UCSD-AML1 (cell line): ENCODE measurements around the gene RBM3.

Experiments used
- DNase-seq: peaks from one replicate; lab custom pipeline; 2025; ENCODE audit not compliant: unreplicated experiment; lab: John Stamatoyannopoulos, UW

RBM3 gene

DNA sequence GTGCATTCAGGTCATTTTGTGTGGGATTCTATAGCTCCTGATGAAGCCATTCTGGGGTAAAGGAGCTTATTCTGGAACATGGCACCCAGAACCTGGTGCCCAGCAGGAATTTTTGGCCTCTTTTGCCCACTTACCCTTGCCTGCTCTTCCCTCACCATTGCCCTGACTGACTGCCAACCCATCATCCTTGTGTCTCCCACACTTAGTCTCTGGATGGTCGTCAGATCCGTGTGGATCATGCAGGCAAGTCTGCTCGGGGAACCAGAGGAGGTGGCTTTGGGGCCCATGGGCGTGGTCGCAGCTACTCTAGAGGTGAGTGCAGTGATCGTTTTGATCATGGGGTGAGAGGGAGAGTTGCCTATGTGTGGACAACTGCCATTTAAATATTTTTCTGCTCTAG is 1.8 kb downstream of the RBM3 start:
- DNase-seq, result no peak

GRCh38 chrX:48578661-48579128 is 4.4 kb downstream of the RBM3 start:
- no peak for DNase-seq

DNA sequence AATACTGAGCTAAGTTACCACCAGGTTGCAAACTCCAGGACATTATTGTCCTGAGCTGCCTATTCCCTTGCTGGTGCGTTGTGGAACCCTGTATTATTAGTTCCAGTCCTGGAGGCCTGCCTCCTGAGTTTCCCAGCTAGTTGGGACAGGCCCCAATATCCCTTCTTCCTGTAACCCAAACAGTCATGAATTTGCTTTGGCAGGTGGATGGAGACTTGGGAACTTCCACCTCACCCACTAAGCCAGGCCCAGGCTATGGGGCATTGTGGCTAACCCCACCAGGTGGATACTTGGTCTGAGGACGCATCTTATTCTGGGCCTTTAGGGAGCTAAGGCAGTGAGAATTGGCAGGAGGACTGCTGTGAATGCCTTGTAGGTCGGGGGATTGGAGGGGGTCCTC is 5.0 kb downstream of the RBM3 start:
- no peak for DNase-seq

DNA sequence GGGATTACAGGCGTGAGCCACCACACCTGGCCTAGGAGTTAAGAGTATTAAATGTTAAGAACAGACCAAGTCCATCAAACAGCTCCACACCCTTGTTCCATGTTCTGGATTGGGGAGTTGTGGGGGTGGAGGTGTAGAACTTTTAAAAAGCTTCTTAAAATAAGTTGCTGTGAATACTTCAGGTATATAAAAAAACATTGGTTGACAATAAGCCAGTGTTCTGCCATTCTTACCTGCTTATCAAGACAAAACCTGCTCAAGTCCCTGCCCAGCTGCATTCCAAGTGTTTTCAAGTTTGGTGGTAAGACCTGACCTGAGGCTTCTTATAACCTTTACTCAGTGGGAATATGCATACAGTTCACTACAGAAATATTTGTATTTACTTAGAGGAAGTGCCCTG is 6.4 kb downstream of the RBM3 start:
- no peak for DNase-seq

GRCh38 chrX:48584698-48585097 is 10.4 kb downstream of the RBM3 start:
- no peak for DNase-seq

DNA sequence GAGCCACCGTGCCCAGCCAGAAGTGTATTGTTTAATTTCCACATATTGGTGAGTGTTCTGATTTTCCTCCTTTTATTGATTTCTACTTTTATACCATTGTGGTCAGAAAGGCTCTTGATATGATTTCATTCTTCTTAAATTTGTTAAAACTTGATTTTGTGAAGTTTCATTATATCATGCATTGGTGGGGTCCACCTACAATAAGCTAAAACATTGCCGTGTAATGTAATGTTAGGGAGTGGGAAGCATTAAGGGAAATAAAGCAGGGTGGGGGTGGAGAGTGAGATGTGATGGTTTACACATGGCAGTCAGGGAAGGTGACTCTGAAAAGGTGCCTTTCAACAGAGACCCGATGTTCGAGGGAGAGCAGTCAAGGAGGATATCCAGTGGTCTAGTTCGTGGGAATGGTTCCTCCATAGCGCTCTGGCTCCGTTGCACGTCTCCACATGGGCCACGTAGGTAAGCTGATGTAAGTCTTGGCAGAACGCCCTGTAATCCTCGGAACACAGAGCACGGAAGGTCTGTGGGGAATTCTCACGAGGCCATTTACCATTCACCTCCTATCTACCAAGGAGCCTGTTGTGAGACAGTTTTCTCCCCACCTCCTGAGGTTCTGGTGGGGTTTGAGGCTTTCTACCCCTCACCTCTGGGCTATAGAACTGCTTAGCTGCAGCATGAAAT is 15.3 kb downstream of the RBM3 start:
- no peak for DNase-seq

GRCh38 chrX:48590203-48591103 is 16.2 kb downstream of the RBM3 start:
- no peak for DNase-seq

GRCh38 chrX:48591255-48591791 is 17.0 kb downstream of the RBM3 start:
- DNase-seq, result no peak

- DNase-seq, result no peak
Measured at GRCh38 chrX:48592971-48593370, 18.7 kb downstream of the RBM3 start.

GRCh38 chrX:48595929-48596328 is 21.6 kb downstream of the RBM3 start:
- no peak for DNase-seq

GRCh38 chrX:48597353-48598264 is 23.3 kb downstream of the RBM3 start, which contains the start of gene WDR13:
TSS of gene WDR13 (plus strand) at chrX:48597492. CDS start at chrX:48597997, 505 bp downstream.
- peak; percentile 86 for DNase-seq

GRCh38 chrX:48598614-48599013 is 24.3 kb downstream of the RBM3 start:
- no peak for DNase-seq

GRCh38 chrX:48599341-48599740 is 25.1 kb downstream of the RBM3 start:
- DNase-seq, result no peak

- no peak for DNase-seq
Measured at GRCh38 chrX:48600226-48600625, 25.9 kb downstream of the RBM3 start.

- no peak for DNase-seq
Measured at GRCh38 chrX:48601741-48602394, 27.6 kb downstream of the RBM3 start.

DNA sequence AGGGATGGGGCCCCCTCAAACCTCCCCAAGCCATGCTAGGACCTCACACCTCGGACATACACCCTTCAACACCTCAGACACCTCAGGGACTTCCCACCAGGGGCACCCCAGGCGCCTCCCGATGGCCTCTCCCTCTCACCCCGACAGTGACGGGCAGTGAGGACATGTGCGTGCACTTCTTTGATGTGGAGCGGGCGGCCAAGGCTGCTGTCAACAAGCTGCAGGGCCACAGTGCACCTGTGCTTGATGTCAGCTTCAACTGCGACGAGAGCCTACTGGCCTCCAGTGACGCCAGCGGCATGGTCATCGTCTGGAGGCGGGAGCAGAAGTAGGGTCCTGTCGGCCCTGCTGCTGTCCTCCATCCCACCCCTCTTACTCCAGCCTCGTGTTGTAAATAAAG is 30.4 kb downstream of the RBM3 start:
- DNase-seq, result no peak

DNA sequence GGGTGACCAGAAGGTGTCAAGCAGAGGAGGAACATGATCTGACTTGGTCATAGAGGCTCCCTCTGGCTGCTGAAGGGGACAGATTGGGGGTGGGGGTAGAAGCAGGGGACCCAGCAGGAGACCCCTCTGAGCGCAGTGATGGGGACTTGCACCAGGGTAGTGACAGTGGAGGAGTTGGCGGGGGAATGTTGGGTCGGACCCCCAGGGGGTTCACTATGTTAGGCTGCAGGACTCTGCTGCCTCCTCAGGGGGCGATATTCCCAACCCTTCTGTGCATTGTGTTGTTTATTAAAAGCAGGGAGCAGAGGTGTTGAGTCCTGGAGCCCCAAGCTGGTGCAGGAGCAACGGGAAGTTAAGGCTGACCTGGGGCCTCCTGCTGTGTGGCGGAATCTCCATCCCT is 31.8 kb downstream of the RBM3 start:
- DNase-seq, result no peak

- no peak for DNase-seq
Measured at GRCh38 chrX:48611703-48612102, 37.4 kb downstream of the RBM3 start.

GRCh38 chrX:48613502-48614160 is 39.3 kb downstream of the RBM3 start:
- no peak for DNase-seq

DNA sequence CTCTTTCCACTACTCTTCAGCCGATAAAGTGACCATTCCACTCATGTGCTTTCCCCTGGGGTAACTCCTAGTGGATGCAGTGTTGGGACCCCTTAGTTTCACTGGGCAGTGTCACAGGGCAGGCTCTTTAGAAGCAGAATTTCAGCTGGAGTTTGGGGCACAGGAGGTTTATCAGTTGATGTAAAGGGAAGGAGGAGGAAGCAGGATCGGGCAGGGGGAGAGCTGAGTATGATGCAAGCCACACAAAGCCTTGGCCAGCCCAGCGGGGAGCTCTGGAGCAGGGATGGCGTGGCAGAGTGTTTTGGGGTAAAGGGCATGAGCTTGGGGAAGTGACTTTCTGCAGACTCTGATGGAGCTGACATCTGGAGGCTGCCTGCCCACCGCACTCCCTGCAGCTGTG is 42.3 kb downstream of the RBM3 start:
- peak; percentile 24 for DNase-seq
